Central memory CD4-positive, alpha-beta T cell (primary cell): ENCODE results near the gene FGD5.
"Not testable (repeated sequence)": the region's sequence is repeated elsewhere in the genome, so short reads cannot be mapped to it uniquely, and the experiment has no call there.

Experiments used
- DNase-seq: peaks from one replicate; pipeline ENCODE4 v3.0.0; 2022

Gene FGD5

GRCh38 chr3:14805961-14806537 lies 12.7 kb upstream of the FGD5 start:
- no peak for DNase-seq

- DNase-seq = no peak
These were observed 12.0 kb upstream of the FGD5 start for GRCh38 chr3:14806641-14807263.

- no peak for DNase-seq
These were observed 10.7 kb upstream of the FGD5 start for GRCh38 chr3:14808025-14808424.

GRCh38 chr3:14808502-14809266 lies 10.1 kb upstream of the FGD5 start:
- DNase-seq = no peak

GRCh38 chr3:14809611-14810010 lies 9.2 kb upstream of the FGD5 start:
- DNase-seq = not testable (repeated sequence)

- DNase-seq = no peak
These were observed 8.5 kb upstream of the FGD5 start for GRCh38 chr3:14810070-14810791.

GRCh38 chr3:14810801-14811661 lies 7.7 kb upstream of the FGD5 start:
- DNase-seq = no peak

GRCh38 chr3:14811684-14812083 lies 7.1 kb upstream of the FGD5 start:
- no peak for DNase-seq

GRCh38 chr3:14812196-14812790 lies 6.5 kb upstream of the FGD5 start:
- no peak for DNase-seq

GRCh38 chr3:14814411-14814871 lies 4.3 kb upstream of the FGD5 start:
- DNase-seq = no peak

- no peak for DNase-seq
These were observed 2.4 kb upstream of the FGD5 start for GRCh38 chr3:14816359-14816758.

GRCh38 chr3:14819671-14820070 lies 909 bp downstream of the FGD5 start:
- DNase-seq = no peak

GRCh38 chr3:14820156-14820555 lies 1.4 kb downstream of the FGD5 start:
- DNase-seq = no peak

- DNase-seq = no peak
These were observed 2.4 kb downstream of the FGD5 start for GRCh38 chr3:14821151-14821550.

GRCh38 chr3:14822134-14822533 lies 3.4 kb downstream of the FGD5 start:
- DNase-seq = no peak

GRCh38 chr3:14822670-14823390 lies 4.1 kb downstream of the FGD5 start:
- no peak for DNase-seq

- no peak for DNase-seq
These were observed 4.6 kb downstream of the FGD5 start for GRCh38 chr3:14823393-14823792.

- DNase-seq = no peak
These were observed 5.3 kb downstream of the FGD5 start for GRCh38 chr3:14823910-14824629.

GRCh38 chr3:14824646-14825045 lies 5.9 kb downstream of the FGD5 start:
- no peak for DNase-seq

GRCh38 chr3:14826069-14826468 lies 7.3 kb downstream of the FGD5 start:
- DNase-seq = no peak

GRCh38 chr3:14827776-14828175 lies 9.0 kb downstream of the FGD5 start:
- DNase-seq = no peak
